ENCODE results near the gene TEDC1.

GRCh38 chr14:105444859-105445258, 46.2 kb upstream of the TEDC1 start:
- TF ChIP-seq CTCF (IDR thresholded peaks at IDR 0.05; ENCODE audit: low read depth, low read length, poor library complexity, severe bottlenecking) (no peak), EZH2phosphoT487 (IDR thresholded peaks at IDR 0.05; ENCODE audit: borderline replicate concordance, low read length) (no peak)
